Osteoblast (primary cell): ENCODE data around the gene BCAS3. TPM values are rescaled to one million over a fixed set of nuclear protein-coding genes. Genes with fewer than 3 reads are reported as not detected.

ENCODE experiments used
- DNase-seq: peaks from one replicate; pipeline ENCODE4 v3.0.0; 2011; ENCODE audit warnings: low spot score, mixed read lengths; ENCODE audit not compliant: insufficient read length; ENCODE audit errors: missing footprints
- H2AFZ ChIP-seq: 2 replicates; pipeline ENCODE4 v1.6.0; 2011; ENCODE audit warnings: mild to moderate bottlenecking, low read length
- H3K27ac ChIP-seq: 2 replicates; pipeline ENCODE4 v1.5.1; 2011; ENCODE audit warnings: mild to moderate bottlenecking, low read depth, low read length, moderate library complexity
- H3K27me3 ChIP-seq: 2 replicates; pipeline ENCODE4 v1.6.0; 2012; ENCODE audit warnings: mild to moderate bottlenecking, control low read depth, inconsistent platforms, low read length, moderate library complexity; ENCODE audit not compliant: insufficient read depth
- H3K36me3 ChIP-seq: 2 replicates; pipeline ENCODE4 v1.5.1; 2011; ENCODE audit warnings: mild to moderate bottlenecking, low read length, control low read depth, moderate library complexity; ENCODE audit not compliant: insufficient read depth
- H3K4me1 ChIP-seq: 2 replicates; pipeline ENCODE4 v1.5.1; 2011; ENCODE audit warnings: mild to moderate bottlenecking, low read length, control low read depth, moderate library complexity; ENCODE audit not compliant: insufficient read depth
- H3K4me2 ChIP-seq: 2 replicates; pipeline ENCODE4 v1.6.0; 2011; ENCODE audit warnings: mild to moderate bottlenecking, low read length; ENCODE audit not compliant: insufficient read depth
- H3K4me3 ChIP-seq: fragments of 200-600 bp; sonication (generic); 3 replicates; pipeline ENCODE4 v1.5.1; 2012; ENCODE audit warnings: mild to moderate bottlenecking, low read length, inconsistent platforms; ENCODE audit not compliant: insufficient read depth
- H3K79me2 ChIP-seq: 2 replicates; pipeline ENCODE4 v1.6.0; 2012; ENCODE audit warnings: mild to moderate bottlenecking, low read length, control low read depth, inconsistent platforms; ENCODE audit not compliant: insufficient read depth
- H3K9me3 ChIP-seq: 2 replicates; pipeline ENCODE4 v1.5.1; 2011; ENCODE audit warnings: low read depth, low read length, control low read depth
- H4K20me1 ChIP-seq: 2 replicates; pipeline ENCODE4 v1.6.0; 2012; ENCODE audit warnings: mild to moderate bottlenecking, low read length, control low read depth; ENCODE audit not compliant: insufficient read depth
- CTCF ChIP-seq: IDR thresholded peaks from 2 replicates; pipeline ENCODE4 v1.5.1; 2011; ENCODE audit warnings: mild to moderate bottlenecking, low read depth, low read length, moderate library complexity; ENCODE audit errors: extremely low read depth
- total RNA-seq: library from RNA; depleted of rRNA; stranded (reverse); fragments of >200 nt; gene quantifications from 2 replicates; pipeline ENCODE4 v1.2.3, GENCODE V29; 2012

The BCAS3 gene
- total RNA-seq, 1 donor, result 31.5 TPM

DNA sequence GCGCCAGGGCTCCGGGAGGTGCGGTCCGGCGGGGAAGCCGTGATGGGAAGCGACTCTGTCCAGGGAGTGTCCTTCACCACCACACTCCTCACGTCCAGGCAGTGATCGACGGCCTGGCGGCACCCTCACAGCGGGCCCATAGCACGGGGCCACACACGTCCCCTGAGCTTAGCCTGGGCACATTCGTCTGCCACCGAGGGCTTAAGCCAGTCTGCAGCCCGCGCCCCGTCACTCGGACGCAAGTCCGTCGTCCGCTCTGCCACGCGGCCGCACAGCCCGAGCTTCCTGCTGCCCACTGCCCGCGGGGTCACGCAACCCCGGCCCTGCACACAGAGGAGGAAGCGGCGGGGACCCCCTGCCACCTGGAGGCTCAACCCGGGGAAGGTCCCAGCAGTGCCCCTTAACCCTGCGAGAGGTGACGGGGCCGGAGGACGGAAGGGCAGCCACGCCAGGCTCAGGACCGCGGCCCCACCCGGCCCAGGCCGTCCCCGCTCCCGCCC lies 719.0 kb downstream of the BCAS3 start:
- H3K4me2 ChIP-seq, result peak overlapping the region; percentile 95
- no peaks in the 10 kb centered on the region for H3K9me3 ChIP-seq
- H3K27ac ChIP-seq, result peak overlapping the region; percentile 51
- H3K79me2 ChIP-seq, result peaks cover 65% of the 10 kb centered on the region
- H3K4me3 ChIP-seq, result peak overlapping the region; percentile 88
- peaks cover 7% of the 10 kb centered on the region for H4K20me1 ChIP-seq
- H3K36me3 ChIP-seq, result no peaks in the 10 kb centered on the region
- peak overlapping the region; percentile 70 for H2AFZ ChIP-seq
- no peak for DNase-seq
- H3K4me1 ChIP-seq, result peaks cover 26% of the 10 kb centered on the region
- no peak for TF ChIP-seq CTCF
- H3K27me3 ChIP-seq, result no peaks in the 10 kb centered on the region

- Histone ChIP-seq H3K4me1 (peaks cover 29% of the 10 kb centered on the region), H3K27ac (peak overlapping the region; percentile 85), H3K4me2 (peak overlapping the region; percentile 95), H2AFZ (peak overlapping the region; percentile 70), H3K4me3 (peak overlapping the region; percentile 88), H3K36me3 (no peaks in the 10 kb centered on the region), H3K9me3 (no peaks in the 10 kb centered on the region), H3K79me2 (peaks cover 72% of the 10 kb centered on the region), H3K27me3 (no peaks in the 10 kb centered on the region), H4K20me1 (peaks cover 12% of the 10 kb centered on the region)
- TF ChIP-seq CTCF, result no peak
- peak; percentile 96 for DNase-seq
These were observed 719.6 kb downstream of the BCAS3 start for GRCh38 chr17:61397086-61397842.

GRCh38 chr17:61398721-61399130 lies 721.1 kb downstream of the BCAS3 start:
- Histone ChIP-seq H4K20me1 (peaks cover 12% of the 10 kb centered on the region), H3K79me2 (peaks cover 83% of the 10 kb centered on the region), H3K27me3 (no peaks in the 10 kb centered on the region), H3K4me1 (peaks cover 41% of the 10 kb centered on the region), H3K4me3 (peak overlapping the region; percentile 88), H2AFZ (peak overlapping the region; percentile 32), H3K9me3 (no peaks in the 10 kb centered on the region), H3K36me3 (peaks cover 8% of the 10 kb centered on the region), H3K4me2 (peak overlapping the region; percentile 95), H3K27ac (peak overlapping the region; percentile 85)
- peak; percentile 94 for DNase-seq
- no peak for TF ChIP-seq CTCF
